GM12872 (cell line): ENCODE measurements around the gene LETM1.
A peak's percentile ranks its signal among the peaks of the same experiment; 100 is the strongest.

Experiments
- TF ChIP-seq, protein P1 (sequence below): IDR thresholded peaks from 3 replicates; pipeline ENCODE4 v1.5.1; 2011; ENCODE audit warnings: low read depth, mild to moderate bottlenecking, low read length, moderate library complexity; ENCODE audit not compliant: insufficient read depth

The LETM1 gene

DNA sequence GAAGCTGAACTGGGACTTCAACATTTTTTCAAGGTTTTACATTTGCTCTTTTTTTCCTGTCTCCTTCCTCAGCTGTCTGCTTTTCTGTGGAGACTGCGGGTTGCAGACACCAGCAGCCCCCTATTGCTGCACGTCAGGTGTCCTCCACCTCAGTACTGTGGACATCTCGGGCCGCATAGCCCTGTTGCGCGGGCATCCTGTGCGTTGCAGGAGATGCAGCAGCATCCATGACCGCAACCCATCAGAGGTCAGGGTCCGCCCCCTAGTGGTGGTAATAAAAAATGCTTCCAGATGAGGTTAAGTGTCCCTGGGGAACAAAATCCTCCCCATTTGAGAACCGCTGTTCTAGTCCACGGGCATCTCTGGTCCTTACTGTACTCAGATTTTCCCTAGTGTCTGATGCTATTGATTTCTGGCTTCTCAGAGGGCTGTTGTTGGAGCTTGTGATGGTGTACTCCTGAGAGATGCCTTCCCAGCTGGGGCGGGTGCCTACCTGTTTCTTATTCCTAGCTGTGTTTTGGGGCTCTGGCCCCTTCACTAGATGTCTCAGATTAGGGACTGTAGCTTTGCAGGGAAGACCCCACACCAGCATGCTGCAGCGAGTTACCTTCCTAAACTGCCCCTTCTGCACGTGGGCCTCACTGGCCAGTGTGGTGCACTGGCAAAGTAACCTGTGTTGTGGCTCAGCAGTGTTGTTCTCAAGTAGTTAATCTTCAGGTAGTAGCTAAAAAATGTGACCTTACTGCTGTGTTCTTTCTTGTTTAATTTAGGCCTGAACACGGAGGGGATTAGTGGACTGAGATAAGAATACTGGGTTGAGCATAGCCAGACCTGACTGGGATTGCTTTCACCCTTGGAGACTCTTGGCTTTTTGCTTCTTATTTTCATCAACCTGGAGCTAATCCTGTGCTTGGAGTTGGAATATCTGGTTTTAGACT is 43.5 kb upstream of the LETM1 start:
- TF ChIP-seq, protein P1, sequence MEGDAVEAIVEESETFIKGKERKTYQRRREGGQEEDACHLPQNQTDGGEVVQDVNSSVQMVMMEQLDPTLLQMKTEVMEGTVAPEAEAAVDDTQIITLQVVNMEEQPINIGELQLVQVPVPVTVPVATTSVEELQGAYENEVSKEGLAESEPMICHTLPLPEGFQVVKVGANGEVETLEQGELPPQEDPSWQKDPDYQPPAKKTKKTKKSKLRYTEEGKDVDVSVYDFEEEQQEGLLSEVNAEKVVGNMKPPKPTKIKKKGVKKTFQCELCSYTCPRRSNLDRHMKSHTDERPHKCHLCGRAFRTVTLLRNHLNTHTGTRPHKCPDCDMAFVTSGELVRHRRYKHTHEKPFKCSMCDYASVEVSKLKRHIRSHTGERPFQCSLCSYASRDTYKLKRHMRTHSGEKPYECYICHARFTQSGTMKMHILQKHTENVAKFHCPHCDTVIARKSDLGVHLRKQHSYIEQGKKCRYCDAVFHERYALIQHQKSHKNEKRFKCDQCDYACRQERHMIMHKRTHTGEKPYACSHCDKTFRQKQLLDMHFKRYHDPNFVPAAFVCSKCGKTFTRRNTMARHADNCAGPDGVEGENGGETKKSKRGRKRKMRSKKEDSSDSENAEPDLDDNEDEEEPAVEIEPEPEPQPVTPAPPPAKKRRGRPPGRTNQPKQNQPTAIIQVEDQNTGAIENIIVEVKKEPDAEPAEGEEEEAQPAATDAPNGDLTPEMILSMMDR: peak; percentile 90

DNA sequence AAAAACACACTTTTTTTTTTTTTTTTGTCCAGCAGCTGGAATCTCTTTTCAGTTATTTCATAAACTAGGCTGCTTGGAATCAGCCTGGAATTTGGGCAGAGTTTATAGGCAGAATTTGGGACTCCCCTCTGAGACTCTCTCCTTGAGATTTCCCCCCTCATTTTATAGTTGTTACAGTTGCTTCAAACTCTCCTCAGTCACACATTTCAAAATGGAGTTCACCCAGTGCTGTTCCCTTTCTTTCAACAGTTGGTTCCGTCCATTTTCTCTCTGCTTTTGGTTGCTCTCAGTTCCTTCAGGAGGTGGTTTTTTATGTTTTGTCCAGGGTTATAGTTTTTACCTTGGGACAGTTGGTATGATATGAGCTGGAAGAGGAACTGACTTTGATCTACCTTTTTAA is 42.7 kb upstream of the LETM1 start:
- TF ChIP-seq, protein P1: no peak

DNA sequence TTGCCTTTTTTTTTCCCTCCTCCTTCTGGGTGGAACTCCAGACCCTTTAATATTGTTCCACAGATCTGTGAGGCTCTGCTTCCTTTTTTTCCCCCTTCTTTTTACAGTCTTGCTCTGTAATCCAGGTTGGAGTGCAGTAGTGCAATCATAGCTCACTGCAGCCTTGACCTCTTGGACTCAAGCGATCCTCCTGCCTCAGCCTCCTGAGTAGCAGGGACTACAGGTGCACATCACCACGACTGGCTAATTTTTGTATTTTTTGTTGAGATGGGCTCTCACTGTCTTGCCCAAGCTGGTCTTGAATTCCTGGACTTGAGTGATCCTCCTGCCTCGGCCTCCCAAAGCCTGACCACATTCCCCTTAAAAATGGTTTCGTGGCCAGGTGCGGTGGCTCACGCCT is 42.1 kb upstream of the LETM1 start:
- TF ChIP-seq, protein P1: no peak

DNA sequence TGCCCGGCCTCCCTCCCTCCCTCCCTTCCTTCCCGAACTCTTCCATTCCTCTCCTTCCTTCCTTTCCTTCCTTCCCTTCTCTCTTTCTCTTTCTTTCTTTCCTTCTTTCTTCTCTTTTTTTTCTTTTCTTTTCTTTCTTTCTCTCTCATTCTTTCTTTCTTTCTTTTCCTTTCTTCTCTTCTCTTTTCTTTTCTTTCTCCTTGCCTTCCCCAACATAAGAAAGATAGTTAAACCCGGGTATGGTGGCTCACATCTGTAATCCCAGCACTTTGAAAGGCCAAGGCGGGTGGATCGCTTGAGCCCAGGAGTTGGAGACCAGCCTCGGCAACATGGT is 40.7 kb upstream of the LETM1 start:
- TF ChIP-seq, protein P1: no peak

DNA sequence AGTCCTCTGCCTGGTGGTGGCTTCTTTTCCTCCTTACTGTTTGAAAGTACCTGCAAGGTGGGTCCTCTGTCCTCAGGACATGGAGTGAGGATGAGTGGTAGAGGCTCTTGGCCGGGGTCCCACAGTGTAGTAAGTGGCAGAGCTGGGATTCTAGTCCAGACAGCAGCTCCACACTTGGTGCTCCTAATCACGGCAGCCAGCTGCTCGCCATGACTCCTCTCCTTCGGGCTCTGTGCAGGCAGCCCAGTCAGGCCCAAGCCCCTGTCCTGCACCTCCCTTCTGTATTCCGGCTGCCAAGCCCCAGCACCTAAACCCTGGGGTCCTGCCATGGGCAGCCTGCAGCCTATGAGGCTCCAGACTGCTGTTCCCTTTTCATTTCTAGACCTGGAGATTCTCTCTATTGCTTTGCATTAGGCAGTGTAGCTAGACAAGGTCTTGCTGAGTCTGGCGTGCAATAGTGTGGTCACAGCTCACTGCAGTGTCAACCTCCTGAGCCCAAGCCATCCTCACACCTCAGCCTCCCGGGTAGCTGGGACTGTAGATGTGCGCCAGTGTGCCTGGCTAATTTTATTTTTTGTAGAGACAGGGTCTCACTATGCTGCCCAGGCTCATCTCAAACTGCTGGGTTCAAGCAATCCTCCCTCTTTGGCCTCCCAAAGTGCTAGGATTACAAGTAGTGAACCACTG is 40.2 kb upstream of the LETM1 start:
- TF ChIP-seq, protein P1: no peak

DNA sequence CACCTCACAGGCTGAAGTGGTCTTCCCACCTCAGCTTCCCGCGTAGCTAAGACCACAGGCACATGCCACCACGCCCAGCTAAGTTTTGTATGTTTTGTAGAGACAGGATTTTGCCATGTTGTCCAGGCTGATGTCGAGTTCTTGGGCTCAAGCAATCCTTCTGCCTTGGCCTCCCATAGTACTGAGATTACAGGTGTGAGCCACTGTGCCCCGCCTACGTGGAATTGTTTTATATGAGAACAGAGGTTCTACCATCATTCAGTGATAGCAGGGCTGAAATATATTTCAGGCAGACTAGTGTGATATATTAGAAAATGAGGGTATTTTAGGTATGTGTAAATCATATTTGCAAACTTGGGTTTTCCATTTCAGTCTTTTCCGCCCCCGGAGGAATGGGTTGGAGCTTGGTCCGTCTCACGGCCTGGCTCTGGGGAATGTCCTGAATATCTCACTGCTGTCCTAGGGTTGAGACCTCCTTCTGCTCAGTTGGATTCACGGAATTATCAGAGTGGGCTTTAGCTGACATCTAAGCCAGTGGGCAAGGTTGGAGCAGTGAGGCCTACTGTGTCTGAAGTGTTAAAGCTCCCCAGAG is 35.1 kb upstream of the LETM1 start:
- TF ChIP-seq, protein P1: no peak

DNA sequence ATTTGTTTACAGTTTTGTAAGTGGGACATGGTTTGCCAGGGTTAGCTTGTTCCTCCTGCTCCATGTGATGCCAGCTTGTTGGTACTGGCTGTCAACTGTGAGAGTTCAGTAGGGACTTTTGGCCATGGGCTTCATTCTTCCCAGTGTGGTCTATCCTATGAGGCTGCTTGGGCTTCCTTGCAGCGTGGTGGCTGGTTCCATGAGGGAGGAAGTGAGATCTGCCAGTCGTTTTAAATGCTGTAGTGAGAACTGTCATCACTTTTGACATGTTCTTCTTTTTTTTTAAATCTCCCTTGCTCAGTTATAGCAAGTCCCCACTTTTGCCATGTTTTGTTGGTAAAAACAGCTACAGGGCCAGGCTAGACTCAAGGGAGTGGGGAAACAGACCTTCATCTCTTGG is 31.1 kb upstream of the LETM1 start:
- TF ChIP-seq, protein P1: no peak
